CD4-positive, alpha-beta T cell treated with Interleukin-15 for 1 hour (primary cell): ENCODE data around the gene TMEM145.
"Not testable (repeated sequence)": the region's sequence is repeated elsewhere in the genome, so short reads cannot be mapped to it uniquely, and the experiment has no call there.

Experiments
- DNase-seq: peaks from one replicate; pipeline ENCODE4 v3.0.0-alpha.2; 2020

TMEM145 gene

GRCh38 chr19:42313096-42313839 is at the start of gene TMEM145:
TSS of gene TMEM145 (plus strand) at chr19:42313309. CDS start at chr19:42313377, 68 bp downstream.
- peak; percentile 40 for DNase-seq

DNA sequence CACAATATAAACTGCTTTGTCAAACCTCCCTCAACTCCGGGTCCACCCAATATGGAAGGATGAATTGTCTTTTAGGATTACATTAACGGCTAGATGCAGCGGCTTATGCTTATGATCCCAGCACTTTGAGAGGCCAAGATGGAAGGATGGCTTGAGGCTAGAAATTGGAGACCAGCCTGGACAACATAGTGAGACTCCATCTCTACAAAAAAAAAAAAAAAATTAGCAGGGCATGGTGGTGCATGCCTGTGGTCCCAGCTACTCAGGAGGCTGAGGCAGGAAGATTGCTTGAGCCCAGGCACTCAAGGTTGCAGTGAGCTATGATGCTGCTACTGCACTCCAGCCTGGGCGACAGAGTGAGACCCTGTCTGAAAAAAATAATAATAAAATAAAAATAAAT is 47.0 kb upstream of the TMEM145 start:
- not testable (repeated sequence) for DNase-seq

GRCh38 chr19:42266928-42267603 is 46.0 kb upstream of the TMEM145 start:
- DNase-seq, result not testable (repeated sequence)

DNA sequence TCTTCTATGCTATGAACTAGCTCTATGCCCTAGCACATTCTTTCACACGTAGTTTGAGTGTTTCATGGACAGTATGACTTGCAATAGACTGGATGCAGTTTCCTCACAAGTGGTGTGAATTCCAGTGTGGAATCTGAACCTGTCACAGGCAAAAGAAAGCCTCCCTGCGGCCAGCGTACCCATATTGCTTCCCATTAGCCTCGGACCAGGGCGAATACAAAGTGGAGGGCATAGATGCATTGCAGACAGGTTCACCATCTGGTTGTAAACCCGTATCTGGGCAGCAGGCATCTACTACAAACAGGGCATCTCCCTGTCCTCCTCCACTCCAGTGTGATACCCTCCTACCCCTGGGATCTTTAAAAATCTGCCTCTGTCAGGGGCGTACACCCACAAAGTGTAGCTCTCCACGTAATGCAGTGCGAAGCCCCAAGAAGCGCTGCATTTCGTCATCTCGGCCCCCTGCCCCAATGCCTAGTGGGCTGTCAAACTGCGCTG is 45.4 kb upstream of the TMEM145 start:
- no peak for DNase-seq

GRCh38 chr19:42268142-42268703 is 44.9 kb upstream of the TMEM145 start:
- DNase-seq, result peak; percentile 100

- DNase-seq, result peak; percentile 100
These were observed 44.2 kb upstream of the TMEM145 start, which contains the start of gene CIC for GRCh38 chr19:42268704-42269477. TSS of gene CIC (plus strand) at chr19:42269252. CDS start at chr19:42271784, 2,532 bp downstream.

GRCh38 chr19:42269478-42270345 is 43.4 kb upstream of the TMEM145 start:
- DNase-seq, result no peak

GRCh38 chr19:42270346-42271044 is 42.6 kb upstream of the TMEM145 start:
- peak; percentile 86 for DNase-seq

GRCh38 chr19:42271045-42271419 is 42.1 kb upstream of the TMEM145 start:
- DNase-seq, result no peak

- DNase-seq, result no peak
These were observed 41.1 kb upstream of the TMEM145 start for GRCh38 chr19:42271861-42272534.

- no peak for DNase-seq
These were observed 40.6 kb upstream of the TMEM145 start for GRCh38 chr19:42272535-42272897.

DNA sequence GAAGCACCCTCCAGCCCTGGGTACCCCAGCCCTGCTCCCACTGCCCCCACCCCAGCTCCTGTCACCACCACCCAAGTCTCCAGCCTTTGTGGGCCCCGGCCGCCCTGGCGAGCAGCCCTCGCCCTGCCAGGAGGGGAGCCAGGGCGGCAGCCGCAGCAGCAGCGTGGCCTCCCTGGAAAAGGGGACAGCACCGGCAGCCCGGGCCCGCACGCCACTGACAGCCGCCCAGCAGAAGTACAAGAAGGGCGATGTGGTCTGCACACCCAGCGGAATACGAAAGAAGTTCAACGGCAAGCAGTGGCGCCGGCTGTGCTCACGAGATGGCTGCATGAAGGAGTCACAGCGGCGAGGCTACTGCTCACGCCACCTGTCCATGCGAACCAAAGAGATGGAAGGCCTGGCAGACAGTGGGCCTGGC is 40.1 kb upstream of the TMEM145 start:
- no peak for DNase-seq

GRCh38 chr19:42273407-42274064 is 39.6 kb upstream of the TMEM145 start:
- no peak for DNase-seq

DNA sequence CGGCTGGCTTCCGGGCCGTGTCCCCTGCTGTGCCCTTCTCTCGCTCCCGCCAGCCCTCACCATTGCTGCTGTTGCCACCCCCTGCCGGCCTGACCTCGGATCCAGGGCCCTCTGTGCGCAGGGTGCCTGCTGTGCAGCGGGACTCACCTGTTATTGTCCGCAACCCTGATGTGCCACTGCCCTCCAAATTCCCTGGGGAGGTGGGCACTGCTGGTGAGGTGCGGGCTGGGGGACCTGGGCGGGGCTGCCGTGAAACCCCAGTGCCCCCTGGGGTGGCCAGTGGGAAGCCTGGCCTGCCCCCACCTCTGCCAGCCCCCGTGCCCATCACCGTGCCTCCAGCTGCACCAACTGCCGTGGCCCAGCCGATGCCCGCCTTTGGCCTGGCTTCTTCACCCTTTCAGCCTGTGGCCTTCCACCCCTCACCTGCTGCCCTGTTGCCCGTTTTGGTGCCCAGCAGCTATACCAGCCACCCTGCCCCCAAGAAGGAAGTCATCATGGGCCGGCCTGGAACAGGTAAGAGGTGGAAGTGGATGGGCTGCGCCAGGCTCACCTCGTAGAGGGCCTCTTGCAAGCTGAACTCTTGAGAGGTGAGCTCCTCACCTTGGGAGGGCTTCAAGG is 38.9 kb upstream of the TMEM145 start:
- no peak for DNase-seq

- no peak for DNase-seq
These were observed 38.0 kb upstream of the TMEM145 start for GRCh38 chr19:42275103-42275502.

- no peak for DNase-seq
These were observed 37.6 kb upstream of the TMEM145 start for GRCh38 chr19:42275517-42275916.

GRCh38 chr19:42276284-42276683 is 36.8 kb upstream of the TMEM145 start:
- DNase-seq, result no peak

- DNase-seq, result no peak
These were observed 36.3 kb upstream of the TMEM145 start for GRCh38 chr19:42276821-42277220.

- DNase-seq, result no peak
These were observed 35.2 kb upstream of the TMEM145 start for GRCh38 chr19:42277821-42278451.
